Psoas muscle (tissue), 8 donors: ENCODE results near the gene SULF2. TPM values are rescaled to one million over a fixed set of nuclear protein-coding genes. Genes with fewer than 3 reads are reported as not detected.

ENCODE experiments used
- ATAC-seq, 4 donors: fragments of 200-7000 bp; cut with Tn5 transposase; one replicate each; pipeline ENCODE4 v1.9.1; 2020; ENCODE audit warnings: moderate library complexity in 3 of 4, mild to moderate bottlenecking in 2 of 4
- DNase-seq, 2 donors: peaks; one replicate each; pipeline ENCODE4 v3.0.0-alpha.2; 2020
- H3K27ac ChIP-seq: fragments of 200-600 bp; one replicate; pipeline ENCODE4 v1.8.0; 2022
- H3K27me3 ChIP-seq, 3 donors: fragments of 200-600 bp in 1 of 3; one replicate each; pipeline versions ENCODE4 v1.6.1 to v1.8.0; 2013 to 2022; ENCODE audit warnings: low read length in 2 of 3, mild to moderate bottlenecking in 2 of 3, moderate library complexity in 1 of 3; ENCODE audit not compliant: insufficient read depth in 3 of 3
- H3K36me3 ChIP-seq, 2 donors: fragments of 200-600 bp in 1 of 2; one replicate each; pipeline versions ENCODE4 v1.6.1 to v1.8.0; 2013 to 2022; ENCODE audit warnings: low read depth in 1 of 2, mild to moderate bottlenecking in 1 of 2, moderate library complexity in 1 of 2; ENCODE audit not compliant: insufficient read depth in 1 of 2
- H3K4me1 ChIP-seq: fragments of 200-600 bp; one replicate; pipeline ENCODE4 v1.8.0; 2022
- H3K4me3 ChIP-seq: fragments of 200-600 bp; one replicate; pipeline ENCODE4 v1.8.0; 2022; ENCODE audit warnings: mild to moderate bottlenecking
- H3K9me3 ChIP-seq: fragments of 200-600 bp; one replicate; pipeline ENCODE4 v1.8.0; 2022
- WGBS, 3 donors: extraction: QIAGEN DNeasy Blood & Tissue Kit; methylation state at CpG; one replicate each; pipeline versions ENCODE4 v1.1.6 to v1.1.7; 2013; 5-methylcytosine and 5-hydroxymethylcytosine counted together
- intact Hi-C, 2 donors: fragments of 100-400 bp; cut with DNase I; formaldehyde crosslinking; loops; one replicate each; pipeline versions ENCODE4 v1.11.0 to v1.14.2; 2022
- polyA plus RNA-seq, 3 donors: library from polyadenylated mRNA; stranded (reverse); fragments of 200-250 nt; gene quantifications; one replicate each; pipeline ENCODE4 v1.2.3, GENCODE V29; 2013
- total RNA-seq, 4 donors: library from RNA; stranded (reverse); fragmentation: NEBNext Ultra II Directional in 2 of 4; extraction: Animal tissue kit (Norgen Biotek cat#: 25700) in 2 of 4; gene quantifications; one replicate each; pipeline versions ENCODE4 v1.2.1 to v1.2.4, GENCODE V29; 2021 to 2023
- TF ChIP-seq, protein P1 (sequence below): fragments of 200-600 bp; IDR thresholded peaks from one replicate; pipeline ENCODE4 v1.8.0; 2022; ENCODE audit warnings: antibody characterized with exemption
- donor health status: healthy with polysubstance abuse.
- donor health status: DM: no; HTN: no; CAD: no; lungs with moderate emphysema.
- donor health status: Bipolar disorder and iron deficiency.
- donor health status: healthy.
- donor health status: DM: yes; HTN: yes; CAD: no.
- donor health status: DM: no; HTN: no; CAD: no.
- donor health status: DM: no; HTN: no; CAD: no.
- donor health status: DM: yes; HTN: yes; CAD: no.

Gene SULF2
- total and polyA plus RNA-seq, 7 donors = 5.3 to 23.3 (median 11.6) TPM

DNA sequence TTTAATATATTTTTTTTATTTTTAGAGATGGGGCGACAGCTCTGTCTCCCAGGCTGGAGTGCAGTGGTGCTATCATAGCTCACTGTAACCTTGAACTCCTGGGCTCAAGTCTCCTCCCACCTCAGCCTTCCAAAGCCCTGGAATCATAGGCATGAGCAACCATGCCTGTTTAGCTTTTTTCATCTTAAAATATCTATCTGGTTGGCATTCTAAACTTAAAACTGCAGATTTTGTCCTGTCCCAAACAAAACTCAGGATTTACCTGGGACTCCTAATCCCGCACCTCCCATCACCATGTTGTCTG lies 124.7 kb downstream of the SULF2 start:
- DNase-seq = no peak
- Histone ChIP-seq H3K27me3 (no peaks in the 10 kb centered on the region), H3K9me3 (no peaks in the 10 kb centered on the region), H3K4me1 (no peaks in the 10 kb centered on the region), H3K36me3 (peaks cover 0 to 37% of the 10 kb centered on the region in 2 donors), H3K27ac (no peak overlapping the region), H3K4me3 (no peak overlapping the region)
- 89 to 98% (median 93%) methylated on average over 2 of the region's 2 CpGs for WGBS, 3 donors
- no peak for ATAC-seq
- intact Hi-C loops = loop anchor here in 1 of 2 donors (10.0 kb wide), 1 partner anchor 1244 kb away; no protein-coding TSS in a partner anchor
- TF ChIP-seq, protein P1, sequence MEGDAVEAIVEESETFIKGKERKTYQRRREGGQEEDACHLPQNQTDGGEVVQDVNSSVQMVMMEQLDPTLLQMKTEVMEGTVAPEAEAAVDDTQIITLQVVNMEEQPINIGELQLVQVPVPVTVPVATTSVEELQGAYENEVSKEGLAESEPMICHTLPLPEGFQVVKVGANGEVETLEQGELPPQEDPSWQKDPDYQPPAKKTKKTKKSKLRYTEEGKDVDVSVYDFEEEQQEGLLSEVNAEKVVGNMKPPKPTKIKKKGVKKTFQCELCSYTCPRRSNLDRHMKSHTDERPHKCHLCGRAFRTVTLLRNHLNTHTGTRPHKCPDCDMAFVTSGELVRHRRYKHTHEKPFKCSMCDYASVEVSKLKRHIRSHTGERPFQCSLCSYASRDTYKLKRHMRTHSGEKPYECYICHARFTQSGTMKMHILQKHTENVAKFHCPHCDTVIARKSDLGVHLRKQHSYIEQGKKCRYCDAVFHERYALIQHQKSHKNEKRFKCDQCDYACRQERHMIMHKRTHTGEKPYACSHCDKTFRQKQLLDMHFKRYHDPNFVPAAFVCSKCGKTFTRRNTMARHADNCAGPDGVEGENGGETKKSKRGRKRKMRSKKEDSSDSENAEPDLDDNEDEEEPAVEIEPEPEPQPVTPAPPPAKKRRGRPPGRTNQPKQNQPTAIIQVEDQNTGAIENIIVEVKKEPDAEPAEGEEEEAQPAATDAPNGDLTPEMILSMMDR = no peak

DNA sequence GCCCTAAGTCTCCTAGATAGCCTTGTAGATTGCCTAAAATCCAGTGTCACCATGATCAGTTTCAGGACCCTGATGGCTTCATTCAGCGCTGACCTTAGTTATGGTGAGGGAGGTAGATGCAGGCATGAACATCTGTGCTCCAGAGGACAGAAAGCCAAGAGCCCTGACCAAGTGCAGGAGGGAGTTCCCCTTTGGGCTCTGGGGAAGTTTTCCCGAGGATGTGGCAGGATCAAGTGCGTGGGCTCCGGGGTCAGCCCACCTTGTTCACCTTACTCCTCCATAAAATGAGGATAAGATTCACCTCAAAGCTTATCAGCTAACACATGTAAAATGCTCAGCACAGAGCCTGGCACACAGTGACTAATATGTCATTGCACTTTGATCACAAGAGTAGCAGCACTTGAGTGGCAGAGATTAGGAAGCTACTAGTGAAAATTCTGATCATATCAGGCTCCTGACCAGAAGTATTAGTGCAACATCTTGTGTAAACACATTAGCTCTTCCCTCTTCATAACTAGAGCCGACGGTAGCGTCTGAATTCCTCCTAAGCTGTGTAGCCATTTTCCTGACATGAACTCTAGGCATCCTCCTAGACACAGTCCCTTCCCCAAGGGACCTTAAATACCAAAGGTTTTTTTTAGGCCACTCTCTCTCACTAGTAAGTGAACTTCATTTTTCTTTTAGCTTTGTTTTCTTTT lies 125.2 kb downstream of the SULF2 start:
- Histone ChIP-seq H3K36me3 (peaks cover 0 to 42% of the 10 kb centered on the region in 2 donors), H3K27ac (no peak overlapping the region), H3K4me3 (no peak overlapping the region), H3K9me3 (no peaks in the 10 kb centered on the region), H3K4me1 (no peaks in the 10 kb centered on the region), H3K27me3 (no peaks in the 10 kb centered on the region)
- no peak for DNase-seq
- TF ChIP-seq, protein P1 = no peak
- WGBS, 3 donors = 63 to 71% (median 68%) methylated on average over 7 of the region's 7 CpGs
- ATAC-seq = no peak
- intact Hi-C loops = loop anchor here in 1 of 2 donors (10.0 kb wide), 1 partner anchor 1245 kb away; no protein-coding TSS in a partner anchor

DNA sequence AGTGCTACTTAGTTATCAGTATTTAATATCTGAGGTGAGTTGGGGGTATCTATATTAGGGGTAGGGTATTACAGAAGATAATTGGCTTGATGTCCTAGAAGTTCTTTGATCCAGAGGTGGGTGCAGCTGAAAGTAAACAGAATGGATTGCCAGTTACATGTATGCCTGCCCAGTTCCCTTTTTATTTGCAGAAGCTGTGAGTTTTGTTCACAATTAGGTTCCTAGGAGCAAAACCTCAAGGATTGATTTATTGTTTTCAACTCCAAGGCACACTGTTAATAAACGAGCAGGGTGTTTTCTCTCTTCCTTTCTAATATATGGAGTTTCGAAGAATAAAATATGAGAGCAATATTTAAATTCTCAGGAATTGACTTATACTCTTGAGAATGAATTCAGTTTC lies 129.0 kb downstream of the SULF2 start:
- H3K4me3 ChIP-seq = no peak overlapping the region
- peaks cover 5 to 68% of the 10 kb centered on the region in 2 donors for H3K36me3 ChIP-seq
- H3K4me1 ChIP-seq = no peaks in the 10 kb centered on the region
- H3K27ac ChIP-seq = no peak overlapping the region
- WGBS, 3 donors = 86 to 92% (median 87%) methylated on average over 2 of the region's 2 CpGs
- no peaks in the 10 kb centered on the region for H3K9me3 ChIP-seq
- ATAC-seq (no peak), DNase-seq (no peak)
- H3K27me3 ChIP-seq = no peaks in the 10 kb centered on the region
- TF ChIP-seq, protein P1 = no peak
- intact Hi-C loops = no loop called here

DNA sequence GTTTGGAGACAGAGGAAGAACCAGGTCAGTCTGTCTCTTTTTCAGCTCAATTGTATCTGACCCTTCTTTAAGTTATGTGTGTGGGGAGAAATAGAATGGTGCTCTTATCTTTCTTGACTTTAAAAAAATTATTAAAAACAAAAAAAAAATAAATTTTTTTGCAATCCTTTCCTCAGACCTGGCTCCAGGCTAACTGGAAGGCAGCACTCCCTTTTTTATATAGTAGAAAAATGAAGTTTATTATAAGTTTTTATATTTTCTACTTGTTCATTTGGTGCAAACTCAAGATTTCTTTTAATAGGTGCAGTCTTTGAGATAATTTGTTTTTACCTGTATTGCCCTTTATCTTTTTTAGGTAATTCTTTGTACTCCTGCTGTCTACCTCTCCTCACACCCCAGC lies 129.6 kb downstream of the SULF2 start:
- no peak for ATAC-seq

More for the DNA sequence above, 129.6 kb downstream of the SULF2 start:
- no peak for DNase-seq
- Histone ChIP-seq H3K4me3 (no peak overlapping the region), H3K27ac (no peak overlapping the region), H3K4me1 (no peaks in the 10 kb centered on the region), H3K36me3 (peaks cover 7 to 75% of the 10 kb centered on the region in 2 donors), H3K27me3 (no peaks in the 10 kb centered on the region), H3K9me3 (no peaks in the 10 kb centered on the region)
- TF ChIP-seq, protein P1 = no peak
- intact Hi-C loops = no loop called here
